GM19240 (cell line): ENCODE results near the gene CNPY4.

Source experiments
- DNase-seq: peaks from one replicate; pipeline ENCODE4 v3.0.0; 2011; ENCODE audit warnings: low spot score; ENCODE audit not compliant: insufficient read length

Gene CNPY4

GRCh38 chr7:100119072-100119969 is at the start of gene CNPY4, which contains the start of gene TAF6:
Gene CNPY4 (plus strand): TSS chr7:100119634. CDS start chr7:100119745, 111 bp downstream.
Gene TAF6 (minus strand): TSS chr7:100119358. CDS start chr7:100114209, 5,149 bp downstream.
- DNase-seq, result peak; percentile 98

GRCh38 chr7:100069991-100070390 is 49.4 kb upstream of the CNPY4 start:
- no peak for DNase-seq

- DNase-seq, result no peak
Observed at GRCh38 chr7:100071018-100071723, 48.3 kb upstream of the CNPY4 start.

GRCh38 chr7:100072462-100072861 is 47.0 kb upstream of the CNPY4 start:
- DNase-seq, result no peak

DNA sequence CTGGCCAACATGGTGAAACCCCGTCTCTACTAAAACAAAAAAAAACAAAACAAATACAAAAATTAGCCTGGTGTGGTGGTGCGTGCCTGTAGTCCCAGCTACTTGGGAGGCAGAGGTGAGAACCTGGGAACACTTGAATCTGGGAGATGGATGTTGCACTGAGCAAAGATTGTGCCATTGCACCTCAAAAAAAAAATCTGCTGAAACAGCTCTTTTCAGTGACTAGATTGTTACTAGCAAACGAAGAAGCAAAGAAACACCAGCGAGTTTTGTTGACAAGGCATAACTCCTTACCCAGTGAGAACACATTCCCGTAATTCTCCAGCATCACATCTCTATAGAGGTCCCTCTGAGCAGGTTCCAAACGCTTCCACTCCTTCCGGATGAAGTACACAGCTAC is 44.6 kb upstream of the CNPY4 start:
- DNase-seq, result no peak

GRCh38 chr7:100075418-100075817 is 44.0 kb upstream of the CNPY4 start:
- DNase-seq, result no peak

DNA sequence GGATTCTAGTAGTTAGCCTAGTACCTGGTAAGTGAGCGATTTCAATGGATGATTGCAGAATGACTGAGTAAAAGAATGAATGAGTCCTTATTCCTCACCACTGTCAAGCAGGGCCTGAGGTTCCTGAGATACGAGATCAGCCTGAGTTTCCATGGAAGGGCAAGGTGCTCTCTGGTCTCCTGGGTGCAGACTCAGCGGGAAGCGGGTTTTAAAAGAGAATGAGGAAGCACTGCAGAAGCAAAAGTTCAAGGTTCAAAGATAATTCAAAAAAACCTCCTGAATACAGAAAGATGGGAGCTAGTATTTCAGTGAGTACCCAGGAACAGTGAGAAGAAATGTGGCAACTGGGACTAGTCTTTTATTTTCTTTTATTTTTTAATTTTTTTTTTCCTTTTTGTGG is 42.2 kb upstream of the CNPY4 start:
- DNase-seq, result no peak

GRCh38 chr7:100079024-100079560 is 40.3 kb upstream of the CNPY4 start:
- no peak for DNase-seq

DNA sequence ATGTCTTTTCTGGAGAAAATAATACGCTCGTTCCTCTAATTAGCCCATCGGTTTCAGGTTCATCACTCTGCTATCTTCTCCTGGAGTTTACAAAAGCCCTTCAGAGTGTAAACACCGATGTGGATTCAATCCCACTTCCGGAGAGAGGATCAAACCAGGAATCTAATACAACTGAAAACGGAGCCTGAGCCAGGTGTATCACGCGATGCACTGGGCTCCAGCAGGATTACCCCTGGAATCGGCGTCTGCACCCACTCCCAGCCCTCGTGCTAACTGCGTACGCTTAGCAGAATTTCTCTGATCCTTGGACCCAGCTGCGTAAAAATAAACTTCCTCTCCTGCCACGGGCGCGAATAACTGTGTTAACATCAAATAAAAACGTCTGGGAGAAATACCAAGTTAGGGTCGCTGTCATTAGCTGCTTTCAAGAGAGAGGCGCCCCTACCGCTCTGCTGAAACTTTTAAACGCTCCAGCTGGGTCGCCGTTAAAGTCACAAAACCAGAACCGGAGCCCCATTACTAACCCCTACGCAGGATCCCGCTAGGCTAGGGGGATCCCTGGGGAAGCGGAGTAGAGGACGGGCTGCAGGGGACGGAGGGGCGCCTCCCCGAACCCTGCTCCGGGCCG is 38.4 kb upstream of the CNPY4 start:
- no peak for DNase-seq

GRCh38 chr7:100081535-100082102 is 37.8 kb upstream of the CNPY4 start, which contains the start of gene ZNF3:
Gene ZNF3 (minus strand): TSS chr7:100081723. CDS start chr7:100077357, 4,366 bp downstream.
- peak; percentile 82 for DNase-seq

DNA sequence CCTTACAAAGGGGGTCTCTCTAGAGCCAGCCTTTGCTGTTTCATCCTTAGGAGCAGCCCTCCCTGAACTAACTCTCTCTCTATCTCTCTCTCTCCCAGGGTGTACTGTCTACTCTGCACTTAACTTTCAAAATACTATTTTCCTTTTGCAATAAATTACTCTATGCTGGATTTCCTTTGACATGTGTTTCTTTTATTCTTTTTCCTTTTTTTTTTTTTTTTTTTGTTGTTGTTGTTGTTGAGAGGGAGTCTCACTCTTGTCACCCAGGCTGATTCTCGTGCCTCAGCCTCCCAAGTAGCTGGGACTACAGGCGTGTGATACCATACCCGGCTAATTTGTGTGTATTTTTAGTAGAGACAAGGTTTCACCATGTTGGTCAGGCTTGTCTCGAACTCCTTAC is 36.5 kb upstream of the CNPY4 start:
- DNase-seq, result no peak

GRCh38 chr7:100085515-100085914 is 33.9 kb upstream of the CNPY4 start:
- no peak for DNase-seq

GRCh38 chr7:100087055-100087750 is 32.2 kb upstream of the CNPY4 start:
- DNase-seq, result no peak

GRCh38 chr7:100088095-100088620 is 31.3 kb upstream of the CNPY4 start:
- DNase-seq, result no peak

DNA sequence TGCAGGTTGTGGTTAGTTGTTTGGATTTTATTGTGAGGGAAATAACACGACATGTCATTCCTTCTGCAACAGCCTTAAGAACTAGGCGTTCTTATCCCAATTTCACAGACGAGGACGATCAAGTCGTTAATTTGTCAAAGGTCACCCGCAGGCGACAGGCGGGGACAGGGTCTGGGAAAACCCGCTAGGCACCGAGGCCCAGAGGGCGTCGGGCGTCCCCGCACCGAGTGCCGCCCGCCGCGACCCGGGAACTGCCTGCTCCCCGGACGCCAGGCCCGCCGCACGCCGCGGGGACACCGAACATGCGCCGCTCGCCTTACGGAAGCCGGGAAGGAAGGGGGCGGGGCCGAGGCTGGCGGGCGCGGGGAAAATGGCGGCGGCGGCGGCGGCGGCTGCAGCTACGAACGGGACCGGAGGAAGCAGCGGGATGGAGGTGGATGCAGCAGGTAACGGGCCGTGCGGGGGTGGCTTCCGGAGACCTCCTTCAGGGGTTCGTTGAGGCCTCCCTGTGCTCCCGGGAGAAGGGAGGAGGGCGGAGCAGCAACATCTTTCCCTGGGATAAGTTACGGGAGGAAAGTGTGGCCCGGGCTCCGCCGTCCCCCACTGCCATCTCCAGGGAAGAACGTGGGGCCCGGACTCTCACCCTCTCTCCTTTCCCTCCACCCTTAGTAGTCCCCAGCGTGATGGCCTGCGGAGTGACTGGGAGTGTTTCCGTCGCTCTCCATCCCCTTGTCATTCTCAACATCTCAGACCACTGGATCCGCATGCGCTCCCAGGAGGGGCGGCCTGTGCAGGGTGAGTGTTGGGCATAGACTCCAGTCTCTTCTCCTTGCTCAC is 30.6 kb upstream of the CNPY4 start, which contains the start of gene COPS6:
COPS6 (plus strand) TSS at position 349 of the 837 bp plus-strand sequence; CDS start at position 371, 22 bp downstream.
- DNase-seq, result peak; percentile 56

DNA sequence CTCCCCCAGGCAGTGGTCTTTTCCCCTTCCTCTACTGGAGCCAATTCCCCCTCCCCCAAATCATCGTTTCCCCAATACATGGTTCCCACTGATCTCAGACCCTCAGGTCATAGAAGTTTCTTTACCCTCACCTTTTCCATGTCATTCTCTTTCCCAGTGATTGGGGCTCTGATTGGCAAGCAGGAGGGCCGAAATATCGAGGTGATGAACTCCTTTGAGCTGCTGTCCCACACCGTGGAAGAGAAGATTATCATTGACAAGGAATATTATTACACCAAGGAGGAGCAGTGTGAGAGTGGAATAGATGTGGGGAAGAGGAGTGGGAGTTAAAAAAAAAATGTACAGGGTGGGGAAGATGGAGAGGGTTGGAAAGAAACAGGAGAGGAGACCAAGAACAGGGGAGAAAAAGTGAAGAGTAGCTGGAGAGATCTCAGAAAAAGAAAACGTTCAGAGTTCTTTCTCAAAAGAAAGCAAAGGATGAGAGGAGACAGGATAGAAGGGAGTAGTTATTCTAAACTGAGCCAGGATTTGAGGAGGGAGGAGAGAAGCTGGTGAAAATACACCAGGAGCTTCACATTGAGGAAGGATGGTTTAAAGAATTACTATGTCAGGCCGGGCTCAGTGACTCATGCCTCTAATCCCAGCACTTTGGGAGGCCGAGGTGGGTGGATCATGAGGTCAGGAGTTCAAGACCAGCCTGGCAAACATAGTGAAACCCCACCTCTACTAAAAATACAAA is 29.8 kb upstream of the CNPY4 start:
- DNase-seq, result no peak

- no peak for DNase-seq
Observed at GRCh38 chr7:100090527-100091410, 28.7 kb upstream of the CNPY4 start.
